Stimulated activated naive CD8-positive, alpha-beta T cell treated with anti-CD3 and anti-CD28 coated beads, Interleukin-15, Interleukin-2, amounts not matched to agents 100 ng/mL and 50 ng/mL, for 24 hours (primary cell): ENCODE data around the gene HSPG2.
"Not testable (repeated sequence)": the region's sequence is repeated elsewhere in the genome, so short reads cannot be mapped to it uniquely, and the experiment has no call there.

ENCODE experiments used
- H3K27ac Mint-ChIP-seq: one replicate; pipeline ENCODE4 v1.8.0; 2021; ENCODE audit warnings: mild to moderate bottlenecking, mixed read lengths
- H3K27me3 Mint-ChIP-seq: one replicate; pipeline ENCODE4 v1.8.0; 2021; ENCODE audit warnings: mixed read lengths
- H3K36me3 Mint-ChIP-seq: one replicate; pipeline ENCODE4 v1.8.0; 2021; ENCODE audit warnings: low read depth, mixed read lengths
- H3K4me1 Mint-ChIP-seq: one replicate; pipeline ENCODE4 v1.8.0; 2021; ENCODE audit warnings: low read depth, mixed read lengths
- H3K4me3 Mint-ChIP-seq: one replicate; pipeline ENCODE4 v1.8.0; 2021; ENCODE audit warnings: mild to moderate bottlenecking, mixed read lengths
- H3K9me3 Mint-ChIP-seq: one replicate; pipeline ENCODE4 v1.8.0; 2021; ENCODE audit warnings: mixed read lengths

Gene HSPG2

GRCh38 chr1:21838359-21839157 lies 98.6 kb downstream of the HSPG2 start:
- peaks cover 9% of the 10 kb centered on the region for H3K9me3 Mint-ChIP-seq
- no peaks in the 10 kb centered on the region for H3K27me3 Mint-ChIP-seq
- no peak overlapping the region for H3K4me3 Mint-ChIP-seq
- peaks cover 15% of the 10 kb centered on the region for H3K36me3 Mint-ChIP-seq
- no peak overlapping the region for H3K27ac Mint-ChIP-seq
- no peaks in the 10 kb centered on the region for H3K4me1 Mint-ChIP-seq

- H3K4me3 Mint-ChIP-seq = no peak overlapping the region
Measured at GRCh38 chr1:21837476-21837875, 99.6 kb downstream of the HSPG2 start.

GRCh38 chr1:21836729-21837128 lies 100.4 kb downstream of the HSPG2 start:
- Mint-ChIP-seq H3K4me3 (no peak overlapping the region), H3K36me3 (peaks cover 15% of the 10 kb centered on the region), H3K4me1 (no peaks in the 10 kb centered on the region), H3K27me3 (no peaks in the 10 kb centered on the region), H3K9me3 (peaks cover 9% of the 10 kb centered on the region), H3K27ac (no peak overlapping the region)

More at GRCh38 chr1:21837476-21837875, 99.6 kb downstream of the HSPG2 start:
- peaks cover 15% of the 10 kb centered on the region for H3K36me3 Mint-ChIP-seq
- peaks cover 9% of the 10 kb centered on the region for H3K9me3 Mint-ChIP-seq
- H3K27ac Mint-ChIP-seq = no peak overlapping the region
- H3K4me1 Mint-ChIP-seq = no peaks in the 10 kb centered on the region
- no peaks in the 10 kb centered on the region for H3K27me3 Mint-ChIP-seq

- H3K4me3 Mint-ChIP-seq = no peak overlapping the region
- no peaks in the 10 kb centered on the region for H3K4me1 Mint-ChIP-seq
- no peaks in the 10 kb centered on the region for H3K27me3 Mint-ChIP-seq
- no peak overlapping the region for H3K27ac Mint-ChIP-seq
- H3K9me3 Mint-ChIP-seq = peaks cover 9% of the 10 kb centered on the region
- H3K36me3 Mint-ChIP-seq = peaks cover 15% of the 10 kb centered on the region
Measured at GRCh38 chr1:21836010-21836409, 101.1 kb downstream of the HSPG2 start.

- H3K36me3 Mint-ChIP-seq = peaks cover 15% of the 10 kb centered on the region
- no peak overlapping the region for H3K4me3 Mint-ChIP-seq
- H3K27me3 Mint-ChIP-seq = no peaks in the 10 kb centered on the region
- no peaks in the 10 kb centered on the region for H3K4me1 Mint-ChIP-seq
- H3K9me3 Mint-ChIP-seq = peaks cover 9% of the 10 kb centered on the region
- H3K27ac Mint-ChIP-seq = no peak overlapping the region
Measured at GRCh38 chr1:21834666-21835065, 102.4 kb downstream of the HSPG2 start.

GRCh38 chr1:21834094-21834493 lies 103.0 kb downstream of the HSPG2 start:
- Mint-ChIP-seq H3K9me3 (peaks cover 9% of the 10 kb centered on the region), H3K27me3 (no peaks in the 10 kb centered on the region), H3K27ac (no peak overlapping the region), H3K4me3 (no peak overlapping the region), H3K4me1 (no peaks in the 10 kb centered on the region), H3K36me3 (peaks cover 15% of the 10 kb centered on the region)

GRCh38 chr1:21833392-21833976 lies 103.6 kb downstream of the HSPG2 start:
- Mint-ChIP-seq H3K4me3 (no peak overlapping the region), H3K27ac (no peak overlapping the region), H3K27me3 (no peaks in the 10 kb centered on the region), H3K36me3 (peaks cover 15% of the 10 kb centered on the region), H3K9me3 (peaks cover 9% of the 10 kb centered on the region), H3K4me1 (no peaks in the 10 kb centered on the region)

- Mint-ChIP-seq H3K9me3 (peaks cover 9% of the 10 kb centered on the region), H3K4me1 (no peaks in the 10 kb centered on the region), H3K27me3 (no peaks in the 10 kb centered on the region), H3K36me3 (peaks cover 15% of the 10 kb centered on the region), H3K4me3 (no peak overlapping the region), H3K27ac (no peak overlapping the region)
Measured at GRCh38 chr1:21831454-21831970, 105.6 kb downstream of the HSPG2 start.

GRCh38 chr1:21830792-21831453 lies 106.2 kb downstream of the HSPG2 start:
- Mint-ChIP-seq H3K36me3 (peaks cover 15% of the 10 kb centered on the region), H3K4me1 (no peaks in the 10 kb centered on the region), H3K4me3 (no peak overlapping the region), H3K27me3 (no peaks in the 10 kb centered on the region), H3K9me3 (peaks cover 9% of the 10 kb centered on the region), H3K27ac (no peak overlapping the region)

- no peaks in the 10 kb centered on the region for H3K27me3 Mint-ChIP-seq
- H3K27ac Mint-ChIP-seq = no peak overlapping the region
- H3K4me3 Mint-ChIP-seq = no peak overlapping the region
- H3K4me1 Mint-ChIP-seq = no peaks in the 10 kb centered on the region
- H3K36me3 Mint-ChIP-seq = peaks cover 7% of the 10 kb centered on the region
- H3K9me3 Mint-ChIP-seq = peaks cover 2% of the 10 kb centered on the region
Measured at GRCh38 chr1:21829294-21829693, 107.8 kb downstream of the HSPG2 start.

GRCh38 chr1:21828506-21829210 lies 108.5 kb downstream of the HSPG2 start:
- no peak overlapping the region for H3K27ac Mint-ChIP-seq
- peaks cover 2% of the 10 kb centered on the region for H3K27me3 Mint-ChIP-seq
- H3K4me3 Mint-ChIP-seq = no peak overlapping the region
- no peaks in the 10 kb centered on the region for H3K9me3 Mint-ChIP-seq
- peaks cover under 1% of the 10 kb centered on the region for H3K36me3 Mint-ChIP-seq
- H3K4me1 Mint-ChIP-seq = no peaks in the 10 kb centered on the region

- Mint-ChIP-seq H3K27ac (no peak overlapping the region), H3K4me1 (no peaks in the 10 kb centered on the region), H3K4me3 (no peak overlapping the region), H3K9me3 (no peaks in the 10 kb centered on the region), H3K36me3 (no peaks in the 10 kb centered on the region), H3K27me3 (peaks cover 3% of the 10 kb centered on the region)
Measured at GRCh38 chr1:21828075-21828474, 109.0 kb downstream of the HSPG2 start.

GRCh38 chr1:21827141-21827679 lies 109.9 kb downstream of the HSPG2 start:
- Mint-ChIP-seq H3K27me3 (peaks cover 3% of the 10 kb centered on the region), H3K27ac (no peak overlapping the region), H3K9me3 (no peaks in the 10 kb centered on the region), H3K36me3 (no peaks in the 10 kb centered on the region), H3K4me3 (no peak overlapping the region), H3K4me1 (no peaks in the 10 kb centered on the region)

GRCh38 chr1:21826694-21827093 lies 110.4 kb downstream of the HSPG2 start:
- H3K27ac Mint-ChIP-seq, H3K4me1 Mint-ChIP-seq, H3K36me3 Mint-ChIP-seq, H3K9me3 Mint-ChIP-seq, H3K27me3 Mint-ChIP-seq, H3K4me3 Mint-ChIP-seq: not testable (repeated sequence)
